Memory B cell (primary cell): ENCODE results near the gene SLC45A1.

Experiments used
- ATAC-seq: fragments of 150-1000 bp; cut with Tn5 transposase; 2 replicates; pipeline ENCODE4 v1.10.0; 2021; ENCODE audit warnings: low read depth, mild to moderate bottlenecking, moderate library complexity
- DNase-seq, 2 donors: peaks; one replicate each; pipeline ENCODE4 v3.0.0; 2022; ENCODE audit warnings: low spot score in 2 of 2
- H3K27ac Mint-ChIP-seq: one replicate; pipeline ENCODE4 v1.8.0; 2022; ENCODE audit warnings: mild to moderate bottlenecking, moderate library complexity, mixed read lengths
- H3K27me3 Mint-ChIP-seq: one replicate; pipeline ENCODE4 v1.8.0; 2022; ENCODE audit warnings: mixed read lengths
- H3K36me3 Mint-ChIP-seq: one replicate; pipeline ENCODE4 v1.8.0; 2022; ENCODE audit warnings: mild to moderate bottlenecking, mixed read lengths
- H3K4me1 Mint-ChIP-seq: one replicate; pipeline ENCODE4 v1.8.0; 2022; ENCODE audit warnings: mixed read lengths
- H3K4me3 Mint-ChIP-seq: one replicate; pipeline ENCODE4 v1.8.0; 2022; ENCODE audit warnings: mild to moderate bottlenecking, moderate library complexity, mixed read lengths
- H3K9me3 Mint-ChIP-seq: one replicate; pipeline ENCODE4 v1.8.0; 2022; ENCODE audit warnings: mixed read lengths

Gene SLC45A1

DNA sequence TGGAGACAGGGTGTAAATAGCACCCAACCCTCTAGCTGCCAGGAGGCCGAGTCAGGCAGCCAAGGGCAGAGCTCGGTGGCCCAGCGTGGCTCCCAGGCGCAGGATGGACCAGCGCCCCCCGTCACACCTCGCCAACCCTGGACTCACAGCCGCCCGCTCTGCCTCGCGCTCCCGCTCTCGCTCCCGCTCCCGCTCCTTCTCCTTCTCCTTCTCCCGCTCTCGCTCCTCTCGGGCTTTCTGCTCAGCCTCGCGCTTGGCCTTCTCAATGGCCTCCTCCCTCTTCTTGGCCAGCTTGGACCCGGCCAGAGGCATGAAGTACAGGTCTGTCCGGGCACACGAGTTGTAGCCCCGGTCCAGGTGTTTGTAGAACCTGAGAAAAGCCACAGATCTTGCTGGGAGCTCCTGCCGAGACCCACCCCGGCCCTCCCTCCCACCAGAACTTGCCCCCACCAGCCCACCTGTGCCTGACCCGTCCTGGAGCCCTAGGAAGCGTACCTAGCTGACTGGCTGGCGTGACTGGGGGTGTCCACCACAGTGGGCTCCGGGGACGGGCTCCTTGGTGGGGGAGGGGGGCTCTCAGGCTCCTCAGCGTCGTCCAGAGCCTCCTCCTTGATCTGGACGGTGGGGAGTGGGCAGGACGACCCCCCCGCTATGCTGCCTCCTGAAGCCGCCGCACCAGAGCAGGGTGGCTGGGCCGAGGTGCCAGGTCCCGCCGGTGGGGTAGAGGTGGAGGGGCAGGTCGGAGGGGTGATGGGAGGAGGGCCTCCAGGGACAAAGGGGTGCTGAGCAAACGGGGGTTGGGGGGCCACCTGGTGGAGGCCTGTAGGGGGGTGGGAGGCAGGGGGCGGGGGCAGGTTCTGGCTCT, 41.9 kb downstream of the SLC45A1 start:
- Mint-ChIP-seq H3K36me3 (peaks cover 33% of the 10 kb centered on the region), H3K4me3 (no peak overlapping the region), H3K4me1 (no peaks in the 10 kb centered on the region), H3K9me3 (no peaks in the 10 kb centered on the region), H3K27ac (no peak overlapping the region), H3K27me3 (no peaks in the 10 kb centered on the region)
- ATAC-seq (no peak), DNase-seq (no peak)

DNA sequence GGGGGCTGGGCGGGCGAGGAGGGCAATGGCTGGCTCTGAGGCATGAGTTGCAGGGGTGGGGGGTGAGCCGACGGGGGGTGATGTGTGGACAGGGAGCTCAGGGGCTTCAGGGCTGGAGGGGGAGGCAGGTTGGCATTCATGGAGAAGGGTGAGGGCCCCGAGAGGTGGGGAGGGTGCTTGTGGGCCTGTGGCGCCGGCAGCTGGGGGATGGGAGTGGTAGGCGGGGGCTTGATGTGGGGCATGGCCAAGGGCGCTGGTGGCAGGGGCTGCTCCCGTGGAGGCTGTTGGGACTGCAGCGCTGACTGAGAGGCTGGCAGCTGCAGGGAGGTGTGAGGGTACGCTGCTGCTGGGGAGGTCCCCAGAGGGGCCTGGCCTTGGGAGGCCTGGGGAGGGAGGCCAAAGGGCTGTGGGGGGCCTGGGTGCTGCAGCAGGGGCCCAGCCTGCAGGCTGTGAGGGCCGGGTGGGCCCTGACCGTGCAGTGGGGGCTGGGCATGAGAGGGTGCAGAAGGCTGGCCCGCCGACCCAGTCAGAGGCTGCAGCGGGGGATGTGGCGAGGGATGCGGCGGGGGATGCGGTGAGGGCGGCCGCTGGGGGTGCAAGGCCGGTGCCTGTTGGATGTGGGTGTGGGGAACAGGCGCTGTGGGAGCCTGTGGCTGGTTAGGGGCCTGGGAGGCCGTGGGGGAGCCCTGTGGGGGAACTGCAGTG, 42.7 kb downstream of the SLC45A1 start:
- no peaks in the 10 kb centered on the region for H3K9me3 Mint-ChIP-seq
- H3K4me3 Mint-ChIP-seq, result no peak overlapping the region
- DNase-seq (no peak), ATAC-seq (no peak)
- H3K27me3 Mint-ChIP-seq, result no peaks in the 10 kb centered on the region
- no peaks in the 10 kb centered on the region for H3K4me1 Mint-ChIP-seq
- H3K36me3 Mint-ChIP-seq, result peaks cover 33% of the 10 kb centered on the region
- H3K27ac Mint-ChIP-seq, result no peak overlapping the region

DNA sequence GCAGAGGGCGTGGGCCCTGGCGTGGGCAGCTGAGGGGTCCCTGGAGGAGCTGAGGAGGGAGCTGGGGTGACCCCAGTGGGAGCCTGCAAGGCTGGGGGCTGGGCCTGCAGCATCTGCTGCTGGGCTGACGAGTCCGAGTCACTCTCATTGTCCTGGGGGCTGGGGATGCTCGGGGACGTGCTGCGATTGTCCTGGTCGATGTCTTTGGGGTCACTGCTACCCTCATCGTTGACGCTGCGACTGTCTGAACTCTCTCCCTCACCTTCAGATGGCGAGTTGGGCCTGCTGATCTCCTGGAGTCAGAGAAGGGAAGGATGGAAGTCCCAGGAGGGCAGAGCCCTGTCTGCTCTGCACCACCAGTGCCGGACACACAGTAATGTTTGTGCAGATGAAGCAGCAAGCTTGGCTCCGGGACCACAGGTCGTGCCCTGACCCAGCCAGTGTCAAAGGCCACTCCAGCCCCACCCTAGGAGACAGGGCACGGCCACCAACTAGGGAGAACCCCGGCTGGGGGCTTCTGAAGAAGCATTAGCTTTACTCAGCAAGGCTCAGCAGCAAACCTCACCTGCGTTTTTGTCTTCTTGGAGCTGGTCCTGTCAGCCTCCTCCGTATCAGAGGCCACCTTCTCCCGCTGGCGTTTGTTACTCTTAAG, 43.4 kb downstream of the SLC45A1 start:
- Mint-ChIP-seq H3K9me3 (no peaks in the 10 kb centered on the region), H3K27me3 (no peaks in the 10 kb centered on the region), H3K4me1 (peaks cover under 1% of the 10 kb centered on the region), H3K36me3 (peaks cover 30% of the 10 kb centered on the region), H3K27ac (no peak overlapping the region), H3K4me3 (no peak overlapping the region)
- no peak for DNase-seq
- no peak for ATAC-seq

DNA sequence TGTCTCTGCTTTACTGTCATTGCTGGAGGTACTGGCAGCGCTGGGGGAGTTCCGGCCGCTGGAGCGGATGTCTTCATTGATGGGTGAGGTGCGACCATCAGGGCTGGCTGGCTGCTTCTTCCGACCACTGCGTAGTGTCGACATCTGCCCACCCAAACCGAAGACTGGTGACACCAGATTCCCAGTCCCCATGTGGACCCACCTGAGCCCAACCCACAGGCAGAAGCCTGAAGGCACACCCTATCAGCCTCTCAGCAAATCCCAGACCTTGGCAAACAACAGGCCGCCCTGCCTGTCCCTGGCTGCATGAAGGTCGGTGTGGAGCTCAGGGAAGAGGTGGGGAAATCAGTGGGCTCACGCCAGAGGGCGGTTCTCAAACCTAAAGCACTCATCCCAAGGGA, 44.8 kb downstream of the SLC45A1 start:
- no peak overlapping the region for H3K27ac Mint-ChIP-seq
- H3K27me3 Mint-ChIP-seq, result no peaks in the 10 kb centered on the region
- ATAC-seq, result no peak

DNA sequence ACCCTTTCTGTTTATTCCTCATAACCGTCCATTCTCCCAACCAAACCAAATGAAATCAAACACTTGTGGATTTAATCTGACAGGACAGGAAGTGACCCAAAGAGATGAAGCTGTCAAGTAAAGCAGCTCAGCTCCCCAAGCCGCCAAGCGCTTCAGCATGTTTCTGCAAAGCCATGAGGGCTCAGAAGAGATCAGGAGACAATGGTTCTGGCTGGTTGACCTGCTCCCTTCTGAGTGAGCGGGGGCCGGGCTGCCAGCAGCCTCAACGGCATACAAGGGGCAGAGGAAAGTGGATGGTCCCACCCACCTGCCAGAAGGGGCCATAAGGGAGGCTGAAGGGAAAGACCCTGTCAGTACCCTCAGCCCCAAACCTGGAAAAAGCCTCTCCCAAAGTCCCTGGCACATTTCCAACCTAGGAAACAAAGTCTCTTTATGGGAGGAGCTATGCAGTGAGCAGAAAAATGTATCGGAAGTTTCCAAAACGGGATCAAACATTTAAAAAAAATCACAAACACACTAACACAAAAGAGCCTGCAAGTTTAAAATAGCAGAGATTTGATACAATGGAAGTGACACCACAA, 45.4 kb downstream of the SLC45A1 start:
- Mint-ChIP-seq H3K27ac (peak overlapping the region; percentile 35), H3K9me3 (no peaks in the 10 kb centered on the region), H3K36me3 (peaks cover 18% of the 10 kb centered on the region), H3K27me3 (no peaks in the 10 kb centered on the region), H3K4me3 (no peak overlapping the region), H3K4me1 (peaks cover 14% of the 10 kb centered on the region)
- DNase-seq, result no peak
- no peak for ATAC-seq

More for the DNA sequence above, 44.8 kb downstream of the SLC45A1 start:
- Mint-ChIP-seq H3K4me3 (no peak overlapping the region), H3K4me1 (peaks cover 12% of the 10 kb centered on the region), H3K9me3 (no peaks in the 10 kb centered on the region), H3K36me3 (peaks cover 23% of the 10 kb centered on the region)
- no peak for DNase-seq

DNA sequence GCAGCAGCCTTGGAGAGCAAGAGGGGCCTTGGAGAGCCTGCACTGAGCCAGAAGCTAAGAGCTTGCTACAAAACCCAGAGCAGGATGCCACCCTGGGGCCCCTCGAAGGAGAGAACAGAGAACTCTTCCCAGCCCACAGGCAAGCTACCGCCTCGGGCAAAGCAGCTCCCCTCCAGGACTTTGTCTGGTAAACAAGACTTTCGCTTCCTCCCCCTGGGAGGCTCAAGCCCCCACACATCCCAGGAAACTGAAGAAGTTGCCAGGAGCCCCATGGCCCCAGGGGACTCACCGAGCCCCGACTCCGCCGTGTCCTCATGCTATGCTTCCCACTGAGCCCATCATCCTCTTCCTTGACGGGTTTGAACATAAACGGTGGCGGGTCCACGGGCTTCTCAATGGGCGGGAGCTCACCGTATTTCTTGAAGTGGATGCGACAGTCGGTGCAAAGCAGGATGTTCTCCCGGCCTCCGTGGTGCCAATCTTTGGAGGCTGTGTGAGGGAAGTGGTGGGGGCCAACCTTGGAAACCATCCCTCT, 45.9 kb downstream of the SLC45A1 start:
- ATAC-seq, result no peak
- Mint-ChIP-seq H3K27me3 (no peaks in the 10 kb centered on the region), H3K27ac (peak overlapping the region; percentile 35), H3K4me3 (no peak overlapping the region), H3K4me1 (peaks cover 14% of the 10 kb centered on the region), H3K9me3 (no peaks in the 10 kb centered on the region), H3K36me3 (peaks cover 15% of the 10 kb centered on the region)
- no peak for DNase-seq

DNA sequence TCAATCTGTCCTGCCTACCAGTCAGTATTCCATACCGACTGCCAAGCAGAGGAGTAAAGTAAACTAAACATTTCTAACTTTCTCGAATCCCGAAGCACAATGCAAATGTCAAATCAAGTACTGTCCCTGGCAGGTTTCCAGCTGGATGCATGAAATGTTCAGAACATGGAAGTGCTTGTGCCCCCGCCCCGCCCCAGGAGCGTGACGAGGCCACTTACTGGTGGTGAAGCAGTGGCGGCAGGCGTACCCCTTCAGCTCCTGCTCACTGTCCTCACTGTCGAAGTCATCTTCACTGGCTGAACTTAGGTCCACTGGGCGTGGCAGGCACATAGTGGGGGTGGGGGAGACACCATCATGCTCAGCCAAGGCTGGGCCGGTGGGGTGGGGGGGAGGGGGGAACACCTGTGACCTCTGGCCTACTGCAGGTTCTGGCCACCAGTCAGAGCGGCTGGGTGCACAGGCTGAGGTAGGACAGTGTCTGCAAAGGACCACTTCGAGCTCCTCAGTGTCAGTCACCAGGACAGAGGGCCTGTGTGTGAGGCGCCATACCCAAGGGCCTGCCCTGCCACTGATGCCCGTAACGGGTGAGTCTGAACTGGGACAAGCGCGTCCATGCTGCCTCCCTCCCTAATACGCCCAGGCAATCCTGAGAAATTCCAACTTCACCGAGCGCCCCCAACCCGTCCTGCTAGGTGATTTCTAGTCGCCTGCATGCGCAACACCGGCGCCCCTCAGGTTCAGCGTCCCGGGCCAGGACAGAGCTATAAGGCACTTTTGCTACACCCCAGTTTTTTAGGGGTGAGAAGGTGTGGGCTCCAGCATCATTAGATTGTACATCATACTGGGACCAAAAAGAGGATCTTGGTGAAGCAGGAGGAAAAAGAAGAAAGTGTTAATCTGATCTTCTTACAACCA, 46.9 kb downstream of the SLC45A1 start:
- Mint-ChIP-seq H3K36me3 (peaks cover 14% of the 10 kb centered on the region), H3K9me3 (no peaks in the 10 kb centered on the region), H3K4me1 (peaks cover 14% of the 10 kb centered on the region), H3K27me3 (no peaks in the 10 kb centered on the region), H3K4me3 (no peak overlapping the region), H3K27ac (no peak overlapping the region)
- DNase-seq (no peak), ATAC-seq (no peak)

DNA sequence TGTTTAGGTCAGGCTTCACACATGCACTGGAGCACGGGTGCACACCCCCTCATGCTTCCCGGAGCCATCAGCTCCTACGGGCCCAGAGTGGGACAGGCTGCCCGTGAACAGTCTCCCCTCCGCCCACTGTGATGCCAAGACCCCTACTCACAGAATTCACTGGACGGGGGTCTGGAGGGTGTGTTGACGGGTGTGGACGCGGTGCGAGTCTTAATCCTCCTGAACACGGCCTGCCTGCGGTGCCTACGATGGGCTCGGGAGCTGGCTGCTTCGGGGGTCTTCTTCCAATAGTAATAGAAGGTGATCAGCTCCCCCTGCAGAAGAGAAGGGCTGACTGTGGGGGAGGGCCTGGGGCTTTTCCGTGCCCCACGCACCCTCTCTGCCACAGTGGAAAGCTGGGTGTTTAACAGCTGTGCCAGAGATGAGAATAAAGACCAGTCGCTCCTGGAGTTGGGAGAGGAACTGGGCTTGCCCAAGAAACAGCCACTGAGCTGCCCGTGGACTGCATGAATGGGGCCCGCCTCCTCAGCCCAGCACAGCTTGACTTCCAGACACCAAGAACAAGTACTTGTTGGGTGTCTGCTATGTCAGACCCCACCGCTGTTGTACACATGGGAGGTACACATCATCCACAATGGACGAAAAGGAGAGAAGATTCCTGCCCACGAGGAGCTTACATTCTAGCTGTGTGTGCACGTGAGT, 47.9 kb downstream of the SLC45A1 start:
- H3K9me3 Mint-ChIP-seq, result no peaks in the 10 kb centered on the region
- H3K4me1 Mint-ChIP-seq, result peaks cover 22% of the 10 kb centered on the region
- DNase-seq (no peak), ATAC-seq (no peak)
- H3K36me3 Mint-ChIP-seq, result peaks cover 19% of the 10 kb centered on the region
- peak overlapping the region; percentile 69 for H3K27ac Mint-ChIP-seq
- no peak overlapping the region for H3K4me3 Mint-ChIP-seq
- H3K27me3 Mint-ChIP-seq, result no peaks in the 10 kb centered on the region

DNA sequence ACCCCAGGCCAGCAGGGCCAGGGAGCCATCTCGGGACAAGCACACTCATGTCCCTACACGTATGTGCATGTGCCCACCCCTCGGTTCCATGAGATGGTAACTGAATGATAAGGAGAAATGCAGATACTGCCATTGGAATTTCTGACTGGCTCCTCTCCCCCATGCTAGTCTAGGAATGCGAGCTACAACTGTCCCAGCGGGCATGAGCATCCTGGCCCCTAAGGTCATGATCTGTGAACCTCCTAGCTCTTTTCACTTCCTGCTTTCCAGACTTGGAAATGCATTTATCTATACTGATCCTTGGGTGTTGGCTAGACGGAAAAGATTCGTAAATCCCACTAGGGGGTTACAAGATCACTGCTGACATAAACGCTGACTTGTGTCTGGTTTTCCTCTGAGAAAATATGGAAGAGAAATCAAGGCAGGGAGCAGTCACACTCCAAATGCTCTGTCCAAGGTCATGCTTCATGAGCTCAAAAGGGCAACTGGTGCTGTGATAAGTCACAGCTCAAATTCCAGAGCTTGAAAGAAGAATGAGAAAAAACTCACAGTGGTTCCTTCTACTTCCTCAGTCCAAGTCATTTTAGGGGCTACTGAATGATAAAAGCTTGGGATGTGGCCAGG, 49.8 kb downstream of the SLC45A1 start:
- no peak overlapping the region for H3K4me3 Mint-ChIP-seq
- H3K27ac Mint-ChIP-seq, result peak overlapping the region; percentile 62
- peaks cover 12% of the 10 kb centered on the region for H3K36me3 Mint-ChIP-seq
- DNase-seq (no peak), ATAC-seq (no peak)
- peaks cover 24% of the 10 kb centered on the region for H3K4me1 Mint-ChIP-seq
- no peaks in the 10 kb centered on the region for H3K9me3 Mint-ChIP-seq
- no peaks in the 10 kb centered on the region for H3K27me3 Mint-ChIP-seq

DNA sequence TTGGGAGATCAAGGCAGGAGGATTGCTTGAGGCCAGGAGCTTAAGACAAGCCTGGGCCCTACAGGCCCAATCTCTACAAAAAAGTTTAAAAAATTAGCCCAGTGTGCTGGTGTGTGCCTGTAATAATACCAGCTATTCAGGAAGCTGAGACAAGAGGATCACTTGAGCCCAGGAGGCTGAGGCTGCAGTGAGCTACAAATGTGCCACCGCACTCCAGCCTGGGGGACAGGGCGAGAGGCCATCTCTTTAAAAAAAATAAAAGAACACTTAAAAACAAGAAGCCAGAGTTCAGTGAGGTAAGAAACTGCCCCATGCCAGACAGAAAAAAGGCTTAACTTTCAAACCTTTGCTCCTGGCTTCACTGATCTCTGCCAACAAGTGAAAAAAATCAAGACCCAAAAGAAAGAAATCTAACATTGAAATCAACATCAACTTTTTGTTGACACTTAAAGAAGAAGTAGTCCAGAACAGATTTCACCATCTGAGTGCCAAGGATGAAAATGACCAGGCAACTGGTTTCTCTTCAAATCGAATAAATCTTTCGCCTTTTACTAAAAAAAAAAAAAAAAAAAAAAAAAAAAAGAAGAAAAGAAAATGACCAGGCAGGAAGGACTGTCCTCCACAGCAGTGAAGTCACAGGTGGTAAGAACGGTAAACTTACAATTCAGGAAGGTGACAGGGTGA, 51.2 kb downstream of the SLC45A1 start:
- DNase-seq (no peak), ATAC-seq (no peak)
- Mint-ChIP-seq H3K4me3 (no peak overlapping the region), H3K9me3 (no peaks in the 10 kb centered on the region), H3K27ac (no peak overlapping the region), H3K4me1 (peaks cover 24% of the 10 kb centered on the region), H3K27me3 (no peaks in the 10 kb centered on the region), H3K36me3 (peaks cover 12% of the 10 kb centered on the region)

DNA sequence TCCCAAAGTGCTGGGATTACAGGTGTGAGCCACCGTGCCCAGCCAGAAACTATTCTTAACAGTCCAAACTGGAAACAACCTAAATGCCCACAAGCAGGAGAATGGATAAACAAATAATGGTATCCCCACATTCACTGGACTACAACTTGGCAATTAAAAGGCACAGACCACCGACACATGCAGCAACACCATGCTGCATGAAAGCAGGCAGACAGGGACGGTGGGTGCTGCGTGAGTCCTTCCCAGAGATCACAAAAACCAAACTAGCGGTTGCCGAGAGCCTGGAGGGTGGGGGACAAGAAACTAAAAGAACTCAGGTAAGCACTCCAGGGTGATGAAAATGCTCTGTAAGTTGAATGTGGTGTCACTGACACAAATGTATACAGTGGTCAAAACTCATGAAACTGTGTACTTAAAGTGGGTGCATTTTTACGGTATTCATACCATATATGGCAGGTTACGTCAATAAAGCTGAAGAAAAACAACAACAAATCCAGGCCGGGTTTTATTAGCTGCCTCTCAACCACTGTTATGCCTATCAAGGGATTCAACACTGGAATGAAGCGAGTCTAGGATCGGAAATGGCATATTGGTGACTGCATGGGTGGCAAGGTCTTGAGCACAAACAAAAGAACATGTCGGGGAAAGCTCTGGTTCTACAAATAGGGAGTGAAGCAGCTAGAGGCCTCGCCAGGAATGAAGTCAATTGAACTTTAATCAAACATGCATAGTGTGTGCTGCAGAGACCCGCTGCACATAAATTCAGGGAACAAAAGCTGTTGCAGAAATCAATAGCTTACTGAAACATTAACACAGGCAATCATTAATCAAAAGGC, 52.4 kb downstream of the SLC45A1 start:
- Mint-ChIP-seq H3K27me3 (no peaks in the 10 kb centered on the region), H3K4me1 (peaks cover 31% of the 10 kb centered on the region), H3K9me3 (no peaks in the 10 kb centered on the region), H3K4me3 (no peak overlapping the region), H3K27ac (peak overlapping the region; percentile 74), H3K36me3 (peaks cover 12% of the 10 kb centered on the region)
- ATAC-seq (no peak), DNase-seq (no peak)
